GM18499 (cell line): ENCODE results near the gene NPY2R.

Source experiments
- ATAC-seq: cut with Tn5 transposase; IDR thresholded peaks from one replicate; pipeline ENCODE4 v1.9.1; 2021; ENCODE audit warnings: moderate number of reproducible peaks; ENCODE audit not compliant: insufficient read depth, unreplicated experiment

NPY2R gene

GRCh38 chr4:155208258-155209054 is at the start of gene NPY2R:
Gene NPY2R, plus strand, starts transcription at chr4:155208636. Its CDS starts 5,304 bp downstream, at chr4:155213940.
- no peak for ATAC-seq

- no peak for ATAC-seq
These were observed 47.1 kb upstream of the NPY2R start for GRCh38 chr4:155161357-155161756.

- ATAC-seq, result no peak
These were observed 43.7 kb upstream of the NPY2R start for GRCh38 chr4:155164718-155165117.

- ATAC-seq, result no peak
These were observed 37.9 kb upstream of the NPY2R start for GRCh38 chr4:155170569-155170968.

- ATAC-seq, result no peak
These were observed 35.1 kb upstream of the NPY2R start for GRCh38 chr4:155173371-155173770.

GRCh38 chr4:155174668-155175067 is 33.8 kb upstream of the NPY2R start:
- ATAC-seq, result no peak

- ATAC-seq, result no peak
These were observed 29.2 kb upstream of the NPY2R start for GRCh38 chr4:155179216-155179615.

GRCh38 chr4:155186972-155187371 is 21.5 kb upstream of the NPY2R start:
- no peak for ATAC-seq

- no peak for ATAC-seq
These were observed 20.4 kb upstream of the NPY2R start for GRCh38 chr4:155187989-155188388.

GRCh38 chr4:155190099-155190498 is 18.3 kb upstream of the NPY2R start:
- no peak for ATAC-seq

- no peak for ATAC-seq
These were observed 10.7 kb upstream of the NPY2R start for GRCh38 chr4:155197757-155198156.

GRCh38 chr4:155207534-155208257 is 740 bp upstream of the NPY2R start:
- ATAC-seq, result no peak

- no peak for ATAC-seq
These were observed 11.6 kb downstream of the NPY2R start for GRCh38 chr4:155220025-155220424.

GRCh38 chr4:155227131-155227530 is 18.7 kb downstream of the NPY2R start:
- ATAC-seq, result no peak

- ATAC-seq, result no peak
These were observed 20.3 kb downstream of the NPY2R start for GRCh38 chr4:155228713-155229112.

- ATAC-seq, result no peak
These were observed 24.0 kb downstream of the NPY2R start for GRCh38 chr4:155232432-155232831.

GRCh38 chr4:155234206-155234605 is 25.8 kb downstream of the NPY2R start:
- ATAC-seq, result no peak

GRCh38 chr4:155237567-155237966 is 29.1 kb downstream of the NPY2R start:
- ATAC-seq, result no peak

GRCh38 chr4:155241225-155241624 is 32.8 kb downstream of the NPY2R start:
- ATAC-seq, result no peak

- no peak for ATAC-seq
These were observed 33.2 kb downstream of the NPY2R start for GRCh38 chr4:155241664-155242063.

GRCh38 chr4:155245105-155245504 is 36.7 kb downstream of the NPY2R start:
- no peak for ATAC-seq
